Measurements from ENCODE around the gene EIF2B5. TPM values are rescaled to one million over a fixed set of nuclear protein-coding genes. Genes with fewer than 3 reads are reported as not detected.
A peak's percentile ranks its signal among the peaks of the same experiment; 100 is the strongest.
"Not testable (repeated sequence)": the region's sequence is repeated elsewhere in the genome, so short reads cannot be mapped to it uniquely, and the experiment has no call there.

The EIF2B5 gene
- total RNA-seq, 1 experiment from 2014 or later = 50.5 TPM

DNA sequence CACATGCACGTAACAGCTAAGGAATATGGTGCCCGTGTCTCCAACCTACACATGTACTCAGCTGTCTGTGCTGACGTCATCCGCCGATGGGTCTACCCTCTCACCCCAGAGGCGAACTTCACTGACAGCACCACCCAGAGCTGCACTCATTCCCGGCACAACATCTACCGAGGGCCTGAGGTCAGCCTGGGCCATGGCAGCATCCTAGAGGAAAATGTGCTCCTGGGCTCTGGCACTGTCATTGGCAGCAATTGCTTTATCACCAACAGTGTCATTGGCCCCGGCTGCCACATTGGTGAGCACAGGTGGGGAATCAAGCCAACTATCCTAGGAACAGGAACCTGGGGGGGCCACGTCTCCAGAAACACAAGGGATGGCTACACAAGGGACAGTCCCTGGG, 5.3 kb downstream of the EIF2B5 start:
- Histone ChIP-seq H3K9me3 (no peaks in the 10 kb centered on the region), H3K36me3 (peaks cover 69% of the 10 kb centered on the region), H3K27me3 (no peaks in the 10 kb centered on the region), H3K4me3 (no peak overlapping the region)
- DNase-seq = no peak

- no peaks in the 10 kb centered on the region for H3K27me3 ChIP-seq
- H3K4me3 ChIP-seq = no peak overlapping the region
- DNase-seq = no peak
- peaks cover 77% of the 10 kb centered on the region for H3K36me3 ChIP-seq
- no peaks in the 10 kb centered on the region for H3K9me3 ChIP-seq
Measured at GRCh38 chr3:184142199-184142598, 7.0 kb downstream of the EIF2B5 start.

DNA sequence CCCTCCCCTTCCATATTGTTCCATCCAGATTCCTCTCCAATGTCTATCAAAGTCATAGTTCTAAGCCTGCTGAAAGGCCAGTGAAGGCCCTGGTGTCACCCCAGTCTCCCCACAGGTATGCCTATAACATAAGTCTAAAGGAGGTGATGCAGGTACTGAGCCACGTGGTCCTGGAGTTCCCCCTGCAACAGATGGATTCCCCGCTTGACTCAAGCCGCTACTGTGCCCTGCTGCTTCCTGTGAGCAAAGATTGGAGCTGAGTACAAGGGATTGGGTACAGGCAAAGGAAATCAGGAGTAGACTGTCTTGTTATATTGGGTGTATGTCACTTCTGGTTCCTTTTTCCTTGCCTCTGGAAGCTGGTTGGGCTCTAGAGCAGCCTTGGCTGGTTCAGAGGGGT, 8.2 kb downstream of the EIF2B5 start:
- no peak for DNase-seq
- Histone ChIP-seq H3K36me3 (peaks cover 68% of the 10 kb centered on the region), H3K4me3 (no peak overlapping the region), H3K27me3 (no peaks in the 10 kb centered on the region), H3K9me3 (no peaks in the 10 kb centered on the region)

DNA sequence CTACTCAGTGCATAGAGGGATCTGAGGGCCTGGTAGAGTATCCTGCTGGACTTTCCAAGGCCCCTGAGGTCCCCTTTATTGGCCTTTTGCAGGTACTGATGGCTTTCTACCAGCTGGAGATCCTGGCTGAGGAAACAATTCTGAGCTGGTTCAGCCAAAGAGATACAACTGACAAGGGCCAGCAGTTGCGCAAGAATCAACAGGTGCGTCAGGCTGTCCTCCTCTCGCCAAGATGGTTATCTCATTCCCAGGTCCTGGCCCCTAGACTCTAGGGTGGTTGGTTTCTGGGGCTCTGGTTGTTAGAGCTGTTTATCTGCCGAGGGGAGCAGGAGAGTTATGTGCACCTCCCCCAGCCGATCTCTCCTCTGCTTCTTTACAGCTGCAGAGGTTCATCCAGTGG, 9.3 kb downstream of the EIF2B5 start:
- peaks cover 67% of the 10 kb centered on the region for H3K36me3 ChIP-seq
- H3K27me3 ChIP-seq = no peaks in the 10 kb centered on the region
- H3K9me3 ChIP-seq = no peaks in the 10 kb centered on the region
- DNase-seq = no peak
- H3K4me3 ChIP-seq = no peak overlapping the region

DNA sequence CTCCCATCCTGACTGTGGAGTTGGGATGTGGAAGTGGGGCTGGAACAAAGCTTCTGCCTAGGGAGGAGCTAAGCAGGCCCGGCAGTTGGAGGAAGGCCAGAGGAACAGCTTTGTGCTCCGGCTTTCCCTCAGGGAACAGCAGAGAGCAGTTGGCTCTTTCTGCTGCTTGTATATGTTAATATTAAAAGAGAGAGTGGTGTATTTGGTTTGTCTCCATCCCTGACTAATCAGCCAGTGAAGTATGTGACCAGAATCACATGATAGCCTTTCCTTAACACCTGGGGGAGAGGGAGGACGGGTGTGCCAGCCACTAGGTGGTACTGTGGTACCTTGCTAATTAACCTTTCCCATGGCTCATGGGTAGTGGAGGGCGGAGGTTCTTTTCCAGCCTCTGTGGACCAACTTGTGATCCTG, 10.0 kb downstream of the EIF2B5 start:
- DNase-seq = peak; percentile 26
- H3K27me3 ChIP-seq = no peaks in the 10 kb centered on the region
- no peak overlapping the region for H3K4me3 ChIP-seq
- no peaks in the 10 kb centered on the region for H3K9me3 ChIP-seq
- peaks cover 63% of the 10 kb centered on the region for H3K36me3 ChIP-seq

DNA sequence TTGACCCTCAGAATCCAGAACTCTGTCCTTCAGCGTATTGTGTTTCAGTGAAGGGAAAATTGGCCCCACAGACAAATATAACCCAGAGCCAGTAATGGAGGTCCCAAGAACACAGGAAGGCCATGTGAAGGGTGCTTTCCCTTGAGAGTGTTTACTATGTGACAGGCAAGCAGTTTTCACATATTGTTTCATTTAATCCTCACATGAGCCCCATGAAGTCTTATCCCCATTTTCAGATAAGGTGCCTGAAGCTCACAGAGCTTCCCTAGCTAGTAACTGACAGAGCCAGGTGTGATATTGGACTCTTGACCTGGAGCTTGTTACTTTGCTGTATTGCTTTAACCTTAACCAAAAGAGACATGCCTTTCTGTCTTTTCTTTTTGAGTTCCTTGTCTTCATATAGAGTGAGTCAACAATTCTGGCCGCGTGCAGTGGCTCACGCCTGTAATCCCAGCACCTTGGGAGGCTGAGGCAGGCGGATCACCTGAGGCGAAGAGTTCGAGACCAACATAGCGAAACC, 10.7 kb downstream of the EIF2B5 start:
- no peak overlapping the region for H3K4me3 ChIP-seq
- H3K36me3 ChIP-seq = peaks cover 56% of the 10 kb centered on the region
- no peaks in the 10 kb centered on the region for H3K27me3 ChIP-seq
- no peaks in the 10 kb centered on the region for H3K9me3 ChIP-seq
- no peak for DNase-seq

GRCh38 chr3:184148076-184148475, 12.9 kb downstream of the EIF2B5 start:
- no peak for DNase-seq
- no peak overlapping the region for H3K4me3 ChIP-seq
- H3K27me3 ChIP-seq = no peaks in the 10 kb centered on the region
- H3K36me3 ChIP-seq = peaks cover 34% of the 10 kb centered on the region
- no peaks in the 10 kb centered on the region for H3K9me3 ChIP-seq

GRCh38 chr3:184149123-184149522, 14.0 kb downstream of the EIF2B5 start:
- no peak for DNase-seq
- no peak overlapping the region for H3K4me3 ChIP-seq
- H3K9me3 ChIP-seq = no peaks in the 10 kb centered on the region
- H3K36me3 ChIP-seq = peaks cover 23% of the 10 kb centered on the region
- H3K27me3 ChIP-seq = no peaks in the 10 kb centered on the region

GRCh38 chr3:184149770-184150169, 14.6 kb downstream of the EIF2B5 start:
- not testable (repeated sequence) for H3K9me3 ChIP-seq, H3K4me3 ChIP-seq, DNase-seq, H3K27me3 ChIP-seq
- H3K36me3 ChIP-seq = peaks cover 17% of the 10 kb centered on the region

DNA sequence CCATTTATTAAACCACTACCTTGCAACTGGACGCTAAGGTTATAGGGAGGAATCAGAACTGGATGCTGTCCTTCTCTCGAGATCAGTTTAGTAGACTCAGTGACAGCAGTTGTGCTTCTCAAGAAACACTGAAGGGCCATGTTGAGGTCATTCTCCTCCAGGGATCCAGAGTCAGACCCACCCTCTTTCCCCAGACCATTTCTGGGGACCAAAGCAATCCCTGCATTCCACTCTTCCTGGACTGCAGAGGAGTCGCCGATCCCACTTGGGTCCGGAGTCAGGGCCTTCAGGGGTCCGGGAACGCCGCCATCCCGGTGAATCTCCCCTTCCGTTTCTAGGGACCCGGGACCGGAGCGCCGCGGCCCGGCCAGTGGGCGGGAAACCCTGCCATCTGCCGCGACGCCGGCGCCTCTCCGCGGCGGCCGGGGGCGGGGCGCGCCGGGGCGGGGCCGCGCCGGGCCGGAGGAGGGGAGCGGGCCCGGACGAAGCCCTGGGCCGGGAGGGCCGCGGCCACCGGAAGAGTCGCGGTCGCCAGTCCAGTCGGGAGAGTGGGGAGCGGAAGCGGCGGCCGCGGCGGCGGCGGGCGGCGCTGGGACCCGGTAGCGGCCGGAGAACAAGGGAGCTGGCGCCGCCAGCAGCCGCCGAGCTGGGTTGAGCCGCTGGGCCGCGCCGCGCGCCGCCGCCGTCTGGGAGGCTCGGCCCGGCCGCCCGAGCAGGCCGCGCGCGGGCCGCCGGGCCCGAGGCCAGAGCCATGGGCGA, 19.9 kb downstream of the EIF2B5 start, which contains the start of gene DVL3:
Gene DVL3, plus strand, starts transcription at position 493 of the 759 bp plus-strand sequence. Its CDS starts 259 bp downstream, at position 752.
- DNase-seq = peak; percentile 80
- H3K9me3 ChIP-seq = no peaks in the 10 kb centered on the region
- H3K36me3 ChIP-seq = peaks cover 7% of the 10 kb centered on the region
- H3K27me3 ChIP-seq = no peaks in the 10 kb centered on the region
- peak within 1 kb of the TSS; percentile 91 for H3K4me3 ChIP-seq

DNA sequence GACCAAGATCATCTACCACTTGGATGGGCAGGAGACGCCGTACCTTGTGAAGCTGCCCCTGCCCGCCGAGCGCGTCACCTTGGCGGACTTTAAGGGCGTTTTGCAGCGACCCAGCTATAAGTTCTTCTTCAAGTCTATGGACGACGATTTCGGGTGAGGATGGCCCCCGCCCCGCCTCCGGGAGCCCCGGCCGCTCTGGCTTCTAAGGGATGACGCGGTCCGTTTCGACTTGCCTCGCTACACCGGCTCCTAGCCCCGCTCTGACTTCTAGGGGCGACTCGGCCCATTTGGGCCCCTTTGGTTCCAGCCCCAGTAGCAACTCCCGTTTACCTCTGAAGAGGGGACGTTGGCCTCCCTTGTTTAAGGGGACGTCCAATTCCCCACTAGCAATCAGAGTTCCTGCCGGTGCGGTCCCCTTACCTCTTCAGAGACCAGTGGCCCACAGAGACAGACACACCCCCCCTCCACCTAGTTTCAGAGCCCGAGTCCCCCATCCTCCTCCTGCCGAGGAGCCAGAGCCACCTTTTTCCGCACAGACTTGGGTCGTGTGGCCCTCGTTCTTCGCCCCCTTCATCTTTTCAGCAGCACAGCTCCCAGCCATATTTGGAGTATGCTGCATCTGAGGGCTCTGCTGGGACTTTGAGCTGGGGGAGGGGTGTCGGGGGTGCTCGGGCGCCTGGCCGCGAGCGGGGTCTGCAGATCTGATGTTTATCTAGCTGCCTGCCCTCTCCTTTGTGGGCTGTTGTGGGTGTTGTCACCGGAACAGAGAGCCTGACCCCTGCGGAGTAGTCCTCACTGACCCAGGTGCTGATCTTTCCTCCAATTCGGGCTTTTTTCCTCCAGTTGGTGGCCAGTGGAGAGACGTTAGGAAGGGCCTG, 20.7 kb downstream of the EIF2B5 start:
- peak; percentile 54 for DNase-seq
- no peaks in the 10 kb centered on the region for H3K9me3 ChIP-seq
- no peaks in the 10 kb centered on the region for H3K27me3 ChIP-seq
- H3K4me3 ChIP-seq = peak overlapping the region; percentile 91
- H3K36me3 ChIP-seq = peaks cover 13% of the 10 kb centered on the region

DNA sequence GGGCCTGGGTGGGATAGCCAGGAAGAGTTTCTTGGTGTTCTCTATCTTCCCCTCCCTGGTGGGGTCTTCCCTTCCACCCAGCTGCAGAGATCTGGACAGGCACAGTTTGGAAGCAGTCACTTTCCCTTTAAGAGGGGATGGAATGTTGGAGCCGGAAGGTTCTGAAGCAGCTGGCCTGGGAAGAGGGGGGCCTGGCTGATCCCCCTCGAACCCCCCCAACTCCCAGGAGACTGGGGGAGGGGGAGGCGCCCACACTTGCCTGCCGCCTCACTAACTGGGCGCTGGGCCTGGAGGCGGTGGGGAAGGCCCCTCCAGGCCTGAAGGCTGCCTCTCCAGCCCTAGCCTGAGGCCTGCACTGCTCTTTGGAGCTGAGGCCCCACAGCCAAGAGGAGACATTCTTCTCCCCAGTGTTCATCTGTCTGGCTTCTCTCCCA, 21.4 kb downstream of the EIF2B5 start:
- Histone ChIP-seq H3K27me3 (no peaks in the 10 kb centered on the region), H3K9me3 (no peaks in the 10 kb centered on the region), H3K4me3 (peak overlapping the region; percentile 91), H3K36me3 (peaks cover 15% of the 10 kb centered on the region)
- DNase-seq = peak; percentile 50

DNA sequence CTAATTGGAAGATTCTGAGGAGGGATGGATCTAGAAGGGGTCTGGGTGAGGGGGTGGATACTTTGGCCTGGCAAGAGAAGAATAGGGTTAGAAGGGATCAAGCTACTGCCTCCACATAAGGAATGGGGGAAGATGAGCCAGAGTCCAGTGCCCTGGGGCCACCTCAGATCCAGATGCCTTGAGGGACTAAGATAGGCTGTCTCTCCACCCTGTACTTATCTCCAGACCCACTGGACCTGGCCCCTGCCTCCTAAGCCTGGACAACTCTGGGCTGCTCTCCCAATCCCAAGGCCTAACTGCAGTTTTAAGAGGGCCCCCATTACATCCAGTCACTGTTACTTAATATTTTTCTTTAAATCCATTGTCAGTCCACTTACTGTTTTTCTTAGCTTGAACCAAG, 22.0 kb downstream of the EIF2B5 start:
- no peaks in the 10 kb centered on the region for H3K9me3 ChIP-seq
- no peak for DNase-seq
- H3K27me3 ChIP-seq = no peaks in the 10 kb centered on the region
- H3K4me3 ChIP-seq = peak overlapping the region; percentile 91
- peaks cover 21% of the 10 kb centered on the region for H3K36me3 ChIP-seq

DNA sequence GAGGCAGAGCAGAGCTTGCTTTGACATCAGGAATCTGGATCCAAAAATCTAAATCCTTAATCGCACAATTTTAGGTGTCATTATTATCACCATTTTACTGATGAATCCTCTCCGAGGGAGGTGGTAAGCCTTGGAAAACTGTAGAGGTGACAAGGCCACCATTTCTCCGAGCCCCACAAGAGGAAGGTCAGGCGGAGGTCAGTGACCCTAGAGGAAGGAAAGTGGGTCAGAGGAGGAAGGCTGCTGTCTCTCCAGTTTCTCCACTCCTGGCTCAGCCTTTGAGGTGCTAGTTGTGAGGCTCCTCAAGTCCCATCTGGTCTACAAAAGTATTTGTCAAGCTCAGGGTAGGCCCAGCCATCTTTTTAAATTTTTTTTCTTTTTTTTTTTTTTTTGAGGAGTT, 23.2 kb downstream of the EIF2B5 start:
- H3K4me3 ChIP-seq = no peak overlapping the region
- DNase-seq = no peak
- H3K36me3 ChIP-seq = peaks cover 31% of the 10 kb centered on the region
- no peaks in the 10 kb centered on the region for H3K9me3 ChIP-seq
- no peaks in the 10 kb centered on the region for H3K27me3 ChIP-seq

DNA sequence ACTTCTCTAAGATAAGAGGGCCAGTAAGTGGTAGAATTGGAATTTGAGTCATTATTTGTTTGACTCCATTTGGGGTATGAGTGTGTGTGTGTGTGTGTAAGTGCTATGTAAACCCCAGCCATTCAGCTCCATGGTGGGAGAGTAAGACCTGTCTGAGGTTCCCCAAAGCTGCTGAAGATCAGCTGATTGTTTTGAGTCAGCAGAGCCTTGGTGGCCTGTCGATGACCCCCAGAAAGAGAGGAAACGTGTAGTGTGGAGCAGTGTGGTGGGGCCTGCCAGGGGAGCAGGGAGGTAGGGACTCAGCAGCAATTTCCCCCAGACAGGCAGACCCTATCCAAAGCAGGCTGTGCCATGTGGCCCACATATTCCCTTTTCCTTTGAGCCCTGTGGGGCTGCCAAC, 25.3 kb downstream of the EIF2B5 start:
- Histone ChIP-seq H3K36me3 (peaks cover 52% of the 10 kb centered on the region), H3K27me3 (no peaks in the 10 kb centered on the region), H3K9me3 (no peaks in the 10 kb centered on the region), H3K4me3 (no peak overlapping the region)
- DNase-seq = no peak

- not testable (repeated sequence) for H3K9me3 ChIP-seq, H3K4me3 ChIP-seq, H3K27me3 ChIP-seq, DNase-seq
- H3K36me3 ChIP-seq = peaks cover 70% of the 10 kb centered on the region
Measured at GRCh38 chr3:184162571-184163070, 27.5 kb downstream of the EIF2B5 start.
